Gastrocnemius medialis (tissue), 4 donors: ENCODE results near the gene RAB44.

Experiments
- CTCF ChIP-seq, 5 experiments: fragments of 450-650 bp in 3 of 5; fragments of 200-600 bp in 2 of 5; sonication (generic) in 2 of 5; IDR thresholded peaks in 4 of 5; conservative IDR thresholded peaks in 1 of 5; 1 replicate in 4 of 5; 2 replicates in 1 of 5; pipeline ENCODE4 v1.5.1; 2016 to 2019; ENCODE audit warnings: antibody characterized with exemption in 5 of 5, mild to moderate bottlenecking in 3 of 5, moderate library complexity in 3 of 5
- POLR2A ChIP-seq, 2 donors: fragments of 450-650 bp; IDR thresholded peaks; one replicate each; pipeline ENCODE4 v1.6.1; 2017; ENCODE audit warnings: antibody characterized with exemption in 2 of 2, mild to moderate bottlenecking in 2 of 2, moderate library complexity in 2 of 2

GRCh38 chr6:36712816-36713215, 15.2 kb downstream of the RAB44 start:
- TF ChIP-seq CTCF (IDR thresholded peaks at IDR 0.05 in 4 of 5, conservative IDR thresholded peaks at IDR 0.05 in 1 of 5) (no peak), POLR2A (IDR thresholded peaks at IDR 0.05) (no peak)
